ENCODE measurements around the gene ELP4.

- TF ChIP-seq CTCF (IDR thresholded peaks at IDR 0.05) (no peak), POLR2AphosphoS5 (IDR thresholded peaks at IDR 0.05; ENCODE audit: low read depth, low read length) (no peak)
These were observed 177.7 kb downstream of the ELP4 start for GRCh38 chr11:31687256-31687655.
